Upper lobe of right lung (tissue), 1 donor: ENCODE results near the gene WDR6. TPM values are rescaled to one million over a fixed set of nuclear protein-coding genes. Genes with fewer than 3 reads are reported as not detected.
A peak's percentile ranks its signal among the peaks of the same experiment; 100 is the strongest.

Source experiments
- ATAC-seq: fragments of 200-7000 bp; cut with Tn5 transposase; one replicate; pipeline ENCODE4 v1.9.1; 2020; ENCODE audit warnings: mild to moderate bottlenecking, moderate library complexity
- DNase-seq: peaks from one replicate; pipeline ENCODE4 v3.0.0-alpha.2; 2020
- H3K27ac ChIP-seq: fragments of 200-600 bp; one replicate; pipeline ENCODE4 v1.8.0; 2022
- H3K27me3 ChIP-seq: fragments of 200-600 bp; one replicate; pipeline ENCODE4 v1.8.0; 2022; ENCODE audit warnings: mild to moderate bottlenecking
- H3K36me3 ChIP-seq: fragments of 200-600 bp; one replicate; pipeline ENCODE4 v1.8.0; 2022
- H3K4me1 ChIP-seq: fragments of 200-600 bp; one replicate; pipeline ENCODE4 v1.8.0; 2022
- H3K4me3 ChIP-seq: fragments of 200-600 bp; one replicate; pipeline ENCODE4 v1.8.0; 2022; ENCODE audit warnings: mild to moderate bottlenecking
- H3K9me3 ChIP-seq: fragments of 200-600 bp; one replicate; pipeline ENCODE4 v1.8.0; 2022
- CTCF ChIP-seq: fragments of 200-600 bp; IDR thresholded peaks from one replicate; pipeline ENCODE4 v1.8.0; 2022; ENCODE audit warnings: antibody characterized with exemption
- intact Hi-C: fragments of 100-400 bp; cut with DNase I; formaldehyde crosslinking; loops from one replicate; pipeline ENCODE4 v1.11.0; 2022
- total RNA-seq: library from RNA; stranded (reverse); fragmentation: NEBNext Ultra II Directional; extraction: Animal tissue kit (Norgen Biotek cat#: 25700); gene quantifications from one replicate; pipeline ENCODE4 v1.2.1, GENCODE V29; 2021
- donor health status: DM: no; HTN: yes; CAD: no; lungs with severe emphysema.

WDR6 gene
- total RNA-seq, 1 donor from 2014 or later, result 172 TPM

GRCh38 chr3:49015765-49016164 is 8.6 kb downstream of the WDR6 start:
- Histone ChIP-seq H3K4me1 (peaks cover 24% of the 10 kb centered on the region), H3K27me3 (no peaks in the 10 kb centered on the region), H3K9me3 (no peaks in the 10 kb centered on the region), H3K27ac (no peak overlapping the region), H3K36me3 (peaks cover 30% of the 10 kb centered on the region), H3K4me3 (no peak overlapping the region)
- TF ChIP-seq CTCF, result no peak
- DNase-seq (no peak), ATAC-seq (no peak)
- intact Hi-C loops, result no loop called here

GRCh38 chr3:49016414-49017228 is 9.4 kb downstream of the WDR6 start:
- Histone ChIP-seq H3K4me1 (peaks cover 24% of the 10 kb centered on the region), H3K4me3 (no peak overlapping the region), H3K27ac (no peak overlapping the region), H3K36me3 (peaks cover 30% of the 10 kb centered on the region), H3K27me3 (no peaks in the 10 kb centered on the region), H3K9me3 (no peaks in the 10 kb centered on the region)
- intact Hi-C loops, result no loop called here
- no peak for TF ChIP-seq CTCF
- DNase-seq (no peak), ATAC-seq (no peak)

- H3K36me3 ChIP-seq, result peaks cover 30% of the 10 kb centered on the region
- intact Hi-C loops, result no loop called here
- H3K4me1 ChIP-seq, result peaks cover 24% of the 10 kb centered on the region
- ATAC-seq, result no peak
- no peaks in the 10 kb centered on the region for H3K9me3 ChIP-seq
- H3K4me3 ChIP-seq, result peak overlapping the region; percentile 67
- no peak for DNase-seq
- TF ChIP-seq CTCF, result no peak
- peak overlapping the region; percentile 80 for H3K27ac ChIP-seq
- H3K27me3 ChIP-seq, result no peaks in the 10 kb centered on the region
These were observed 10.2 kb downstream of the WDR6 start for GRCh38 chr3:49017229-49017970.

- intact Hi-C loops, result no loop called here
- peak; percentile 28 for ATAC-seq
- Histone ChIP-seq H3K4me3 (peak within 1 kb of the TSS; percentile 67), H3K36me3 (peaks cover 27% of the 10 kb centered on the region), H3K9me3 (no peaks in the 10 kb centered on the region), H3K27ac (peak within 1 kb of the TSS; percentile 80), H3K4me1 (peaks cover 30% of the 10 kb centered on the region), H3K27me3 (no peaks in the 10 kb centered on the region)
- peak; percentile 85 for DNase-seq
- no peak for TF ChIP-seq CTCF
These were observed 10.9 kb downstream of the WDR6 start, which contains the start of gene DALRD3 for GRCh38 chr3:49017971-49018706. Gene DALRD3, minus strand, starts transcription at chr3:49018580. Its CDS starts 16 bp downstream, at chr3:49018564.

GRCh38 chr3:49018707-49019006 is 11.5 kb downstream of the WDR6 start:
- DNase-seq (no peak), ATAC-seq (no peak)
- no peak for TF ChIP-seq CTCF
- Histone ChIP-seq H3K4me3 (peak overlapping the region; percentile 67), H3K4me1 (peaks cover 33% of the 10 kb centered on the region), H3K9me3 (no peaks in the 10 kb centered on the region), H3K27me3 (no peaks in the 10 kb centered on the region), H3K27ac (peak overlapping the region; percentile 80), H3K36me3 (peaks cover 32% of the 10 kb centered on the region)
- intact Hi-C loops, result no loop called here
